SK-N-SH (cell line): ENCODE measurements around the gene STK32C. TPM values are rescaled to one million over a fixed set of nuclear protein-coding genes. Genes with fewer than 3 reads are reported as not detected.
"Not testable (repeated sequence)": the region's sequence is repeated elsewhere in the genome, so short reads cannot be mapped to it uniquely, and the experiment has no call there.

Experiments
- CTCF ChIA-PET: fragments of 300-600, 350-600 bp; formaldehyde crosslinking; extraction: SDS; loops from one replicate; lab custom pipeline; 2021; lab: Yijun Ruan, JAX
- POLR2A ChIA-PET: fragments of 350-600 bp; sonication (Branson Sonifier 250); formaldehyde crosslinking; extraction: SDS; loops from one replicate; lab custom pipeline; 2020; ENCODE audit warnings: antibody characterized with exemption, inconsistent platforms; lab: Yijun Ruan, JAX
- DNase-seq: peaks from one replicate; pipeline ENCODE4 v3.0.0; 2012
- H2AFZ ChIP-seq: fragments of 200-600 bp; sonication (generic); 2 replicates; pipeline ENCODE4 v1.8.1; 2016; ENCODE audit warnings: antibody characterized with exemption, mild to moderate bottlenecking, low read depth
- H3F3A ChIP-seq: fragments of 200-600 bp; sonication (generic); replicated peaks from 2 replicates; pipeline ENCODE3; 2016; ENCODE audit warnings: antibody characterized with exemption, mild to moderate bottlenecking; ENCODE audit not compliant: insufficient read depth
- H3K27ac ChIP-seq, 2 experiments: fragments of 200-500 bp in 1 of 2; fragments of 200-600 bp in 1 of 2; sonication (Bioruptor generic) in 1 of 2; sonication (generic), shearing (Covaris generic) in 1 of 2; 2 replicates each; pipeline versions ENCODE4 v1.5.1 to v1.6.1; 2014 to 2016; ENCODE audit warnings: low read depth in 2 of 2, inconsistent platforms in 1 of 2, low read length in 1 of 2, mild to moderate bottlenecking in 1 of 2, mixed read lengths in 1 of 2
- H3K27me3 ChIP-seq: fragments of 200-600 bp; sonication (generic), shearing (Covaris generic); 2 replicates; pipeline ENCODE4 v1.6.1; 2016; ENCODE audit warnings: mixed run types; ENCODE audit not compliant: insufficient read depth
- H3K36me3 ChIP-seq, 2 experiments: fragments of 200-500 bp in 1 of 2; fragments of 200-600 bp in 1 of 2; sonication (Bioruptor generic) in 1 of 2; sonication (generic) in 1 of 2; replicated peaks in 1 of 2; 2 replicates each; pipeline versions ENCODE3 to v1.5.1; 2014 to 2016; ENCODE audit warnings: low read length in 1 of 2, mild to moderate bottlenecking in 1 of 2; ENCODE audit not compliant: insufficient read depth in 2 of 2, control insufficient read depth in 1 of 2
- H3K4me1 ChIP-seq, 2 experiments: fragments of 200-500 bp in 1 of 2; fragments of 200-600 bp in 1 of 2; sonication (Bioruptor generic) in 1 of 2; sonication (generic), shearing (Covaris generic) in 1 of 2; 2 replicates each; pipeline versions ENCODE4 v1.5.1 to v1.6.1; 2014 to 2016; ENCODE audit warnings: low read depth in 1 of 2, low read length in 1 of 2, mixed run types in 1 of 2; ENCODE audit not compliant: insufficient read depth in 2 of 2, control insufficient read depth in 1 of 2
- H3K4me2 ChIP-seq: fragments of 200-600 bp; sonication (generic), shearing (Covaris generic); 2 replicates; pipeline ENCODE4 v1.6.1; 2017; ENCODE audit warnings: mixed run types
- H3K4me3 ChIP-seq, 2 experiments: fragments of 200-500 bp in 1 of 2; fragments of 200-600 bp in 1 of 2; sonication (Bioruptor generic) in 1 of 2; sonication (generic), shearing (Covaris generic) in 1 of 2; 2 replicates each; pipeline versions ENCODE4 v1.5.1 to v1.8.1; 2014 to 2016; ENCODE audit warnings: low read depth in 2 of 2, inconsistent platforms in 1 of 2, low read length in 1 of 2, mild to moderate bottlenecking in 1 of 2, mixed read lengths in 1 of 2, moderate library complexity in 1 of 2
- H3K79me2 ChIP-seq: fragments of 200-600 bp; sonication (generic); 2 replicates; pipeline ENCODE4 v1.8.1; 2017; ENCODE audit warnings: mild to moderate bottlenecking; ENCODE audit not compliant: insufficient read depth
- H3K9ac ChIP-seq: fragments of 200-600 bp; sonication (generic); 2 replicates; pipeline ENCODE4 v1.6.1; 2017; ENCODE audit warnings: mixed run types
- H3K9me2 ChIP-seq: fragments of 200-600 bp; sonication (generic); 2 replicates; pipeline ENCODE4 v1.6.1; 2017; ENCODE audit warnings: mixed run types
- H3K9me3 ChIP-seq: fragments of 200-600 bp; sonication (generic); 2 replicates; pipeline ENCODE4 v1.6.1; 2017; ENCODE audit warnings: mixed run types, mild to moderate bottlenecking, moderate library complexity
- H4K20me1 ChIP-seq: fragments of 200-600 bp; sonication (generic); 2 replicates; pipeline ENCODE4 v1.6.1; 2017; ENCODE audit warnings: mild to moderate bottlenecking, mixed run types; ENCODE audit not compliant: insufficient read depth
- EP300 ChIP-seq, 2 experiments: IDR thresholded peaks; 2 replicates each; pipeline versions ENCODE4 v1.4.0 to v1.6.1; 2012; ENCODE audit warnings: borderline replicate concordance in 1 of 2, low read depth in 1 of 2, low read length in 1 of 2
- EZH2phosphoT487 ChIP-seq: fragments of 200-600 bp; sonication (generic); IDR thresholded peaks from 2 replicates; pipeline ENCODE4 v1.6.1; 2017; ENCODE audit warnings: low read depth, mixed run types, mild to moderate bottlenecking, antibody characterized with exemption, moderate library complexity, borderline replicate concordance
- FOXM1 ChIP-seq: IDR thresholded peaks from 2 replicates; pipeline ENCODE4 v1.4.0; 2012; ENCODE audit warnings: low read depth, mild to moderate bottlenecking
- GABPA ChIP-seq: IDR thresholded peaks from 2 replicates; pipeline ENCODE4 v1.4.0; 2012; ENCODE audit warnings: low read depth, mild to moderate bottlenecking
- NFIC ChIP-seq: IDR thresholded peaks from 2 replicates; pipeline ENCODE4 v1.4.0; 2012; ENCODE audit warnings: borderline replicate concordance
- REST ChIP-seq: IDR thresholded peaks from 2 replicates; pipeline ENCODE4 v1.6.1; 2012; ENCODE audit warnings: mild to moderate bottlenecking, low read depth, low read length, moderate library complexity
- SMC3 ChIP-seq: IDR thresholded peaks from 2 replicates; pipeline ENCODE4 v1.6.1; 2012; ENCODE audit warnings: low read depth, low read length, improper control_type of control experiment
- TAF1 ChIP-seq: IDR thresholded peaks from 2 replicates; pipeline ENCODE4 v1.6.1; 2012; ENCODE audit warnings: low read depth, mild to moderate bottlenecking, low read length, moderate library complexity, borderline replicate concordance
- TCF12 ChIP-seq: IDR thresholded peaks from 2 replicates; pipeline ENCODE4 v1.4.0; 2012
- USF2 ChIP-seq: fragments of 150-350 bp; IDR thresholded peaks from 2 replicates; pipeline ENCODE4 v1.6.1; 2017; ENCODE audit warnings: antibody characterized with exemption, low read length, low read depth, borderline replicate concordance
- WGBS: methylation state at CpG from one replicate; pipeline ENCODE4 v1.1.6; 2017; ENCODE audit warnings: low lambda C conversion rate; 5-methylcytosine and 5-hydroxymethylcytosine counted together
- polyA plus RNA-seq, 3 experiments: library from polyadenylated mRNA; depleted of rRNA; stranded (reverse); fragments of >200 nt; gene quantifications; 2 replicates each; pipeline ENCODE4 v1.2.3, GENCODE V29; 2012

The STK32C gene
- polyA plus RNA-seq, 1 of the 3 experiments (the other 2 are of a cell fraction) = 27.8 TPM

GRCh38 chr10:132269266-132270230 is 38.2 kb downstream of the STK32C start:
- H3K27ac ChIP-seq = no peak overlapping the region; a peak in 1 of 4 replicates
- H3K4me1 ChIP-seq = peaks cover 0 to 55% of the 10 kb centered on the region in 2 experiments; a peak in 1 of 4 replicates
- no peaks in the 10 kb centered on the region for H3K79me2 ChIP-seq
- no peak overlapping the region for H3K4me3 ChIP-seq
- H2AFZ ChIP-seq = no peak overlapping the region
- no peaks in the 10 kb centered on the region for H3K9me3 ChIP-seq
- 60% methylated on average over 5 of the region's 21 CpGs for WGBS
- peaks cover 6% of the 10 kb centered on the region for H3F3A ChIP-seq
- H3K27me3 ChIP-seq = no peaks in the 10 kb centered on the region
- no peaks in the 10 kb centered on the region for H3K36me3 ChIP-seq
- no peak overlapping the region for H3K4me2 ChIP-seq
- H4K20me1 ChIP-seq = no peaks in the 10 kb centered on the region
- TF ChIP-seq SMC3 (no peak), GABPA (no peak), TAF1 (no peak), EZH2phosphoT487 (no peak), EP300 (IDR thresholded peaks at IDR 0.05; ENCODE audit: borderline replicate concordance in 1 of 2, low read depth in 1 of 2, low read length in 1 of 2) (no peak), TCF12 (no peak), FOXM1 (no peak), USF2 (no peak)
- POLR2A ChIA-PET = interaction anchor here (0.8 to 1.0 kb wide), 2 partner anchors 24 to 162 kb away, joined by 3 read pairs; no protein-coding TSS in a partner anchor
- DNase-seq = no peak
- H3K9me2 ChIP-seq = no peaks in the 10 kb centered on the region
- CTCF ChIA-PET = interaction anchor here (0.6 to 0.9 kb wide), 2 partner anchors 14 to 35 kb away, joined by 3 read pairs; no protein-coding TSS in a partner anchor
- H3K9ac ChIP-seq = no peak overlapping the region

- H3K9ac ChIP-seq, H3K79me2 ChIP-seq, POLR2A ChIA-PET, H3K4me3 ChIP-seq, DNase-seq, H3K9me2 ChIP-seq, H4K20me1 ChIP-seq, H3K4me2 ChIP-seq, H3K36me3 ChIP-seq, CTCF ChIA-PET, H3K27ac ChIP-seq, H3K27me3 ChIP-seq, H3F3A ChIP-seq, H2AFZ ChIP-seq, H3K9me3 ChIP-seq: not testable (repeated sequence)
- peaks cover 0 to 66% of the 10 kb centered on the region in 2 experiments; a peak in 1 of 4 replicates for H3K4me1 ChIP-seq
- WGBS = 86% methylated on average over 11 of the region's 12 CpGs
Measured at GRCh38 chr10:132267916-132268315, 39.8 kb downstream of the STK32C start.

- no peak overlapping the region for H2AFZ ChIP-seq
- ChIA-PET CTCF (interaction anchor here (1.0 kb wide), 1 partner anchor 27 kb away, joined by 3 read pairs; no protein-coding TSS in a partner anchor), POLR2A (no interaction called here)
- WGBS = 76% methylated on average over 20 of the region's 25 CpGs
- peaks cover 6% of the 10 kb centered on the region for H3F3A ChIP-seq
- H3K27ac ChIP-seq = peak overlapping the region in 1 of 2 experiments; percentile 88; a peak in 2 of 4 replicates
- no peaks in the 10 kb centered on the region for H3K27me3 ChIP-seq
- TF ChIP-seq TCF12 (no peak), EZH2phosphoT487 (no peak), REST (no peak), FOXM1 (no peak), NFIC (no peak)
- H3K4me2 ChIP-seq = no peak overlapping the region
- no peaks in the 10 kb centered on the region for H4K20me1 ChIP-seq
- no peaks in the 10 kb centered on the region for H3K9me2 ChIP-seq
- H3K9ac ChIP-seq = no peak overlapping the region
- H3K4me1 ChIP-seq = peaks cover 0 to 64% of the 10 kb centered on the region in 2 experiments; a peak in 1 of 4 replicates
- no peaks in the 10 kb centered on the region for H3K36me3 ChIP-seq
- no peaks in the 10 kb centered on the region for H3K9me3 ChIP-seq
- H3K79me2 ChIP-seq = no peaks in the 10 kb centered on the region
- DNase-seq = no peak
- no peak overlapping the region for H3K4me3 ChIP-seq
Measured at GRCh38 chr10:132266594-132267161, 41.1 kb downstream of the STK32C start.
